OCI-LY7 (cell line): ENCODE results near the gene CKAP2L.

ENCODE experiments used
- CTCF ChIP-seq: fragments of 200-600 bp; sonication (generic); conservative IDR thresholded peaks from 2 replicates; pipeline ENCODE4 v1.5.1; 2014; ENCODE audit warnings: mild to moderate bottlenecking, antibody characterized with exemption, low read length, moderate library complexity, mixed read lengths
- EZH2phosphoT487 ChIP-seq: fragments of 200-600 bp; sonication (generic); IDR thresholded peaks from 2 replicates; pipeline ENCODE4 v1.6.1; 2018; ENCODE audit warnings: low read depth, borderline replicate concordance, mild to moderate bottlenecking, mixed run types, antibody characterized with exemption, low read length, moderate library complexity, mixed read lengths

- TF ChIP-seq CTCF (no peak), EZH2phosphoT487 (no peak)
These were observed 27.4 kb upstream of the CKAP2L start for GRCh38 chr2:112791693-112792230.
